HG02938 (cell line): ENCODE data around the gene NPR2.

Experiments
- ATAC-seq: cut with Tn5 transposase; IDR thresholded peaks from one replicate; pipeline ENCODE4 v1.9.1; 2021; ENCODE audit warnings: mild to moderate bottlenecking, moderate library complexity; ENCODE audit not compliant: unreplicated experiment

NPR2 gene

DNA sequence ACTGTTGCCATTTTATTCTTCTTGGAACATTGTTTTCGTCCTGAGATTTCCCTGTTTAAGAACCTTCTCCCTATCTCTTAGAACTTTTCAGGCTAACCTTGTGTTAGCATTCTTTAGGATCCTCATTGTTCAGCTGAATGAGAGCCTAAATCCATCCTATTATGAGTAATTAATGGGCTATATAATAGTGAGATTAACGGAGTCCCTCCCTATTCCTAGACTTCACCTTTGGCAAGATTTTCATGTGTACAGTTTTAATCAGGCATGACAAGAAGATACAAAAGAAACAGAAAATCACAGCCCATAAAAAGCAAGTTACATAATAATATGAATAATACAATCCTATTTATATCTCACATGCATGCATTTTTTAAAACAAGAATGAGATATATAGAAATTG, 28.2 kb upstream of the NPR2 start:
- ATAC-seq: no peak

DNA sequence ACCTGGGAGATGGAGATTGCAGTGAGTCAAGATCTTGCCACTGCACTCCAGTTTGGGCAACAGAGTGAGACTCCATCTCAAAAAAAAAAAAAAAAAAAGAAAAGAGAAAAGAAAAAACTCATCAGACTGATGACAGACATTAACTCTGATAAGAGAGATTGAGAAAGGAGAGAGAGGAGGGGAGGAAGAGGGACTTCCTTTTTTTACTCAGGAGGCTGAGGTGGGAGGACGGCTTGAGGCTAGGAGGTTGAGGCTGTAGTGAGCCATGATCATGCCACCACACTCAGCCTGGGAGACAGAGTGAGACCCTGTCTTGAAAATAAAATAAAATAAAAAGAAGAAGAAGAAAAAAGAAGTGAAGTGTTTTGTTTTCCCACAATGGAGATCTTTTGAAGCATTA, 27.6 kb upstream of the NPR2 start:
- no peak for ATAC-seq

DNA sequence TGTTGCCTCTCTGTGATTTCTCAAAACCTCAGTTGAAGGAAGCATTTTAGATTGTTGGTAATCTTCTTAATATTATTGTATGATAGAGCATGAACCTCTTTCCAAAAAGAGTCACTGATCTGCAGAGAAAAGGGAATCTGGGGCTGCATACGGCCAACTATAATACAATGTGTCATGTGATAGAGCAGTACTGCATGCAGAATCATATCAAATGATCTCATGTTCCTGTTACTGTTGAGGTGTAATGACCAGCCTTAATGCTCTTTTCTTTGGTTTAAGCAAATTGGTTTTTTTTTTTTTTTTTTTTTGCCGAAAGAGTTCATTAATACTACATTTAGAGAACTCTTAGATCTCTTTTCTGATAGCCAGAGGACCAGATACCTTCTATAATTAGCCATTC, 24.4 kb upstream of the NPR2 start:
- no peak for ATAC-seq

- ATAC-seq: no peak
Measured at GRCh38 chr9:35767458-35767857, 23.9 kb upstream of the NPR2 start.

DNA sequence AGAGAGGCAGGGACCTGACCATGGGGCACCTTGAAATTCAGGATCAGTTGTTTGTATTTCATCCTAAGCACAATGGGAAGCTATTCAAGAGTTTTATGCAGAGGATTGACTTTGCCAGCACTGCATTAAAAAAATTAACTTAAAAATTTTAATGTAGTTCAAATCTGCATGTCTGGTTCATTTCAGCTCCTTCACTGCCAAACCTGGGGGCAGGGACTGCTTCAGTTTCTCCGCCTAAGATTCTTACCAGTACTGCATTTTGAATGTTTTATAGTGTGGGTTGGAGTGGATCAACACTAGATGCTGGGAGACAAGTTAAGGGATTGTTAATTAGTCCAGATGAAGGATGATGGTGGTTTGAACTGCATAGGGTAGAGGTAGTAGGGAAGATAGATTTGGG, 21.6 kb upstream of the NPR2 start:
- no peak for ATAC-seq

DNA sequence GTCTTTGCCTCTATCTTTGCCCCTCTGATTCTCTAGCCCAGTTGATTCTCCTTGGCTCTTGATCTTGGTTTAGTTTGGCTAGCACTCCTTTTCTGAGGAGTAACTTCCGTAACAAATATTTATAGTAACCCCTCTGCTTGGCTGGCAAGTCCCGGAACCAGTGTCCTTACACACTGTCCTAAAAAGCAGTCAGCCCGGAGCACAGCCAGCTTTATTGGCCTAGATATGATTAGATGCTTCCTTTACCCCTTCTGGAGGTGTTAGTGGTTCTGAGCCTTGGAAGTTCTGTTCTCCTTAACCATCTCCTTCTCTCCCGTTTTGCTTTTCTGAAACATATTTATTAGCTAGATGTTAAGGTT, 20.3 kb upstream of the NPR2 start:
- no peak for ATAC-seq

- no peak for ATAC-seq
Measured at GRCh38 chr9:35771534-35771933, 19.9 kb upstream of the NPR2 start.

- no peak for ATAC-seq
Measured at GRCh38 chr9:35771943-35772342, 19.4 kb upstream of the NPR2 start.

GRCh38 chr9:35774907-35775635, 16.3 kb upstream of the NPR2 start:
- ATAC-seq: no peak

DNA sequence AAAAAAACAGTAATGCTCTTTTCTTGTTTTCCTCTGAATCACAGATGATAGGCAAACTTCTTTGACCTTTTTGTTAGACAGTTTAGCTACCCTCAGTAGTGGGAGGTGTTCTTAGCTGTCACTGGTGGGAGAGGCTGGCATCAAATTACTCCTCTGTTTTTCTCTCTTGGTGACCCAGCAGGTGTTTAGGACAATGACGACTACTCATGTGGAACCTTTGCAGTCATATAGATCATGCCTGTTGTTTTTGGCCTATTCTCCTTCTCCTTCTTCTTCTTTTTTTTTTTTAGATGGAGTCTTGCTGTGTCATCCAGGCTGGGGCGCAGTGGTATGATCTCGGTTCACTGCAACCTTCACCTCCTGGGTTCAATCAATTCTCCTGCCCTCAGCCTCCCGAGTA, 15.4 kb upstream of the NPR2 start:
- ATAC-seq: no peak

DNA sequence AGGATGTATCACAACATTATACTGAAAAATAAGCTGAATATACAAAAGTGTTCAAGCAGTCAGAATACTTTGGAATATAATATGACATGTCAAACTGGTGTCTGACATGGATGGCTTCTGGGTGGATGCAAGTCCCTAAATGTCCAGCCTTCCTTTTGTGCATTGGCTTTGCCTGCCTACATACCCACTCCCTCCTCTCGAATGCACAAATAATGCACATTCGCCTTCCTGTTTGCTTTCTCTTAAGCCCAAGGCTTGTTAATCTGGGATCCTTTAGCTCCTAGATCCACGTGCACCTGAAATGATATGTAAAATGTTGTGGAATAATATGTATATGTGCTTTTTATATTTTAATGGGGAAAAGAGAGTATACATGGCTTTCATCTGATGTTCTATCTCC, 12.9 kb upstream of the NPR2 start:
- ATAC-seq: no peak

- no peak for ATAC-seq
Measured at GRCh38 chr9:35781066-35781465, 10.3 kb upstream of the NPR2 start.

DNA sequence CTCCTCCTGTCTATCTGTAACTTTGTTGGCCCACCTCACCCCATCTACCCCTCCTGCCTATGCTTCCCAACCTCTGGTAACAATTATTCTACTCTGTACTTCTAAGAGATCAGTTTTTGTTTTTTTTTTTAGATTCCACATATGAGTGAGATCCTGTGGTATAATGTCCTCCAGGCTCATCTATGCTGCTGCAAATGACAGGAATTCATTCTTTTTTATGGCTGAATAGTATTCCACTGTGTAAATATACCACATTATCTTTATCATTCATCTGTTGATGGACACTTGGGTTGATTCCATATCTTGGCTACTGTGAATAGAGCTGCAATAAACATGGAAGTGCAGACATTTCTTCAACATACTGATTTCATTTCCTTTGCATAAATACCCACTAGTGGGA, 8.0 kb upstream of the NPR2 start:
- no peak for ATAC-seq

- ATAC-seq: no peak
Measured at GRCh38 chr9:35789541-35789940, 1.9 kb upstream of the NPR2 start.

GRCh38 chr9:35790025-35790384, 1.4 kb upstream of the NPR2 start:
- no peak for ATAC-seq

- no peak for ATAC-seq
Measured at GRCh38 chr9:35790385-35791296, 750 bp upstream of the NPR2 start.

- ATAC-seq: no peak
Measured at GRCh38 chr9:35792024-35792813, 828 bp downstream of the NPR2 start.

- ATAC-seq: no peak
Measured at GRCh38 chr9:35792826-35793225, 1.4 kb downstream of the NPR2 start.

DNA sequence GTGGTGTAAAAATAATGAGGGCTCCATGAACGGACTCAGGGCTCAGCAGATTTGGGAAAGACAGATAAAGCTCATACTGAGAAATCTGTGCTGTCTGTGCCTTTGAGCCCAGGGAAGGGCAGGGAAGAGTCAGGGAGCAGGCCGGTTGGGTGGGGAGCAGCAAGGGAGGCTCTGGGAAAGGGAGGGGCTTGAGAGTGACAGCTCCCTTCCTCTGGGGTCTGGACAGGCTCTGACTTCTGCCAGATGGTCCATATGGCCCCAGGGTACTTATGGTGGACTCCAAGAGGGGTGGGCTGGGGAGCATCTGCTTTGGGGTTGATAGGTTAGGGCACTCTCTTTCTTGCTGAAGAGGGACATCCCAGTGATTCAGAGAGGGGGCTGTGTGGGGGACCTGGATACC, 2.1 kb downstream of the NPR2 start:
- ATAC-seq: no peak

- ATAC-seq: no peak
Measured at GRCh38 chr9:35795695-35796094, 4.3 kb downstream of the NPR2 start.

GRCh38 chr9:35797311-35798109, 6.1 kb downstream of the NPR2 start:
- no peak for ATAC-seq
